ENCODE data around the gene CIDEA. TPM values are rescaled to one million over a fixed set of nuclear protein-coding genes. Genes with fewer than 3 reads are reported as not detected.
A peak's percentile ranks its signal among the peaks of the same experiment; 100 is the strongest.

Gene CIDEA
- total RNA-seq, 1 donor from 2014 or later: 0.52 TPM

DNA sequence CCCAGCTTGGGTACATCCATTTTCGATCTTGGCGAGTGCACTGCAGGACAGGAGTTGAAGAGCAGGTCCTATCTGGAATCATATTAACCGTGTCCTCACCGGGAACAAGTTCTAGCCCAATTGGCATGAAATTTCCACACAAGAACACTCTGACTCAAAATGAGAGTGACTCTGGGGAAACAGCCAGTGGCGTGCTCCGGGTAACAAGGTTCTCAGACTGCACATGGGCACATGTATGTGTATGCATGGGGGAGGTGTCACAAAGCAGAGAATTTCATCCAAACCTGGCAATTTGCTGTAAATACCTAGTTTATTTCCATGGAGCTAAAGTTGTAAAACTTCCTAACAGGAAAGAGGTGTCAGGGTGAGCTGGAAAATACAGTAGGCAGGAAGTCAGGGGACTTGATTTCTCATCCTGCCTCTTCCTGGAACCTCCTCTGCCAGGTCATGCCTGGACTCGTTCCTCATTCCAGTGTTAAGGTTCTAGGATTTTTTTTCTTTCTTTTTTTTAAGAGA is 55.6 kb downstream of the CIDEA start:
- ATAC-seq (no peak), DNase-seq (no peak)
- intact Hi-C loops (cut with micrococcal nuclease): no loop called here

DNA sequence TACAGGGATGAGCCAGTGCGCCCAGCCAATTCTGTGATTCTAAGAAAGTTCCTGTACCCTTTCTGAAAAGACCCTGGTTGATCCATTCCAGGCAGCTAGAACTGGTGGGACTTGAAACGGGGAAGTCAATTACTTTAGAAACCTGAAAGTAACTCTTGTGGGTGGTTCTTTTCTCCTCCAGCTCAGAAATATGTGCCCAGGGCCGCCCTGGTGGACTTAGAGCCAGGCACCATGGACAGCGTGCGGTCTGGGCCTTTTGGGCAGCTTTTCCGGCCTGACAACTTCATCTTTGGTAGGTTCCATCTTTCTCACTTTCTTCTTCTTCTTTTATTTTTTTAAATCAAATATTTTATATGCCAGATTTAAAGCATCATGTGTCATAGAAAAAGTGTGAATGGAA is 56.6 kb downstream of the CIDEA start:
- ATAC-seq: no peak
- DNase-seq: no peak
- intact Hi-C loops (cut with micrococcal nuclease): no loop called here

DNA sequence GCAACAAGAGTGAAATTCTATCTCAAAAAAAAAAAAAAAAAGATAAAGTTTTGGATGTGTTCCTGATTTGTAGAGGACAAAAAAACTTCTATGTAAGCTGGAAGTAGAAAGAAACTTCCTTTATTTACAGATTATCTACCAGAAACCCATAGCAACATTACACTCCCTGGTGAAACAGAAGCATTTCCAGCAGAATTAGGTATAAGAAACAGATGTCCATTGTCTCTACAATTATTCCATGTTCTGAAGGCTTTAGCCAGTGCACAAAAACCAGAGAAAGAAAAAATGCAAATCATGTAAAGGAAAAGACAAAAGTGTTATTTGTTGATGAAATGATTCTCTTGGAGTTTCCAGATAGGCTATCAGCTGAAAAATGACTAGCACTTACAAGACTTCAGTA is 58.8 kb downstream of the CIDEA start:
- intact Hi-C loops (cut with micrococcal nuclease): no loop called here
- no peak for DNase-seq
- no peak for ATAC-seq

DNA sequence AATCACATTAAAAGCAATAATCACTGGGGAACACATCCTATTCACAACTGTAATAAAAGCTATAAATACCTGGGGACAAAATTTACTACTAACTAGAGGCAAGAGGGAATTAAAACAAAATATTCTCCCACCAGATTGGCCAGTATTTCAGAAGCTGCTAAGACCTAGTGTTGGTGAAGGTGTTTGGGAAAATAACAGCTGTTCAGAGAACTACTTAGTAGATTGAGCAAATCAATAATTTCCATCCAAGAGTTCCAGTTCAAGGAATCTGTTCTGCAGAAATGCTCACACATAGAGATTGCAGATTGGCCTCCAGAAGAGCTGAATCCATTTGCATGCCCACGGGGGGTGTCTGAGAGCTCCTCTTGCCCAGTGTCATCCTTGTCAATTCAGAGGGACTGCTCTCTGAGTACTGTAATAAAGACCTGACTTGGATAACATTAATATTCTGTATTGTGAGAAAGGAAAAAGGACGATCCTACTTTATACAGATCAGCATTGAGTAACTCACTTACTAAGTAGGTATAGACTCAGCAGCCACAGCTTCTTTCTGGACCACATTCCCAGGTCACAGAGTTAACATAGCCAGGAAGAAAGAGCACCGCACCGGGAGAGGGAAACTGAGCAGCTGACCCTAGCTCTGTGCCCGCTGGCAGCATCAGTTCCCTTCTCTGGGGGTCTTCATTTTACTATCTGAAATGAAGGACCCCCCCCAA is 59.5 kb downstream of the CIDEA start:
- intact Hi-C loops (cut with micrococcal nuclease): no loop called here
- DNase-seq (no peak), ATAC-seq (no peak)

DNA sequence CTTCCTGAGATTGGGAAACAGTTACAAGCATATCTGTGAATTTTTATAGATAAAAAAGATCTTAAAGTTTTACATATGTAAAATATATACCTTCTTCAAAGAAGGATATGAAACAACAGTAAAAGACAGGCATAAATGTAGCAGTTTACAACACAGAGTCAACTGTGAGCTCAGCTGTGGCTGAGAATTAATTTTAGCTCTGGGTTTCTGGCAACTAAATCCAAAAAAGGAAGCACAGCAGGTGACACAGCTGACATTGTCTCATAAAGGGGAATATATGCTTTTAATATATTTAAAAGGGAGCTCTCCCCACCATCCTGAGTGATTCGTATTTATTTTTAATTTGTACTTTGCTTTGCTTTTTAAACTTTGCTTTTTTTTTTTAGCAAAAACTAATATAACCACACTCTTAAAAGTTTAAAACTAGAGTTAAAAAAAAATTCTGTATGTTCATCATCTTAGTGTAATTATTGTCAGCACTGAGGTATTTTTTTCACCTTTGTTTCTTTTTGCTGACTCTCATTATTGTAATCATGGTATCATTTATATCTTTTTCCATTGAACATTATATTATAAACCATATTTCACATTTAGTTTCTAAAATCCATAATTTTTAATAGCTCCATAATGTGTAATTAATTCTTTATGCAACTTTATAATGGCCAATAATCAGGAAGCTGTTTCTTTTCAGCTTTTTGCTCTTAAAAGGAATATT is 60.6 kb downstream of the CIDEA start:
- DNase-seq (no peak), ATAC-seq (no peak)
- intact Hi-C loops (cut with micrococcal nuclease): no loop called here

DNA sequence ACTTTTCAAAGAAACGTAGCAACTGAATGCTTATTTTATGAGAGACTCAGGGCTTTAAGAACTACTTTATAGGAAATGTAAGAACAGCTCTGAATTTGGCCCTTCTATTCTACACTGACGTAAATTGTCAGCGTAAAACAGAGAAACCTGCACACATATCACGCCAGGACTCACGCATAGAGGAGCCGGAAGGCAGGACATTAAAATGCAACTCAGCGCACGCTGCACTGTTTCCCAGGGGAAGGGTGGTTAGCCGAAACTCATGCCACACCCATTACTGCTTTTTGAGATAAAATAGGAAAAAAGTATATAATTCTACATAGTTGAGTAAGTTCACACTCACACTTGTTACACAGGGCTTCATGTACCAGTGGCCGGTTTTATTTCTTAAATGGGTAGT is 61.3 kb downstream of the CIDEA start:
- no peak for DNase-seq
- ATAC-seq: peak; percentile 9
- intact Hi-C loops (cut with micrococcal nuclease): no loop called here

DNA sequence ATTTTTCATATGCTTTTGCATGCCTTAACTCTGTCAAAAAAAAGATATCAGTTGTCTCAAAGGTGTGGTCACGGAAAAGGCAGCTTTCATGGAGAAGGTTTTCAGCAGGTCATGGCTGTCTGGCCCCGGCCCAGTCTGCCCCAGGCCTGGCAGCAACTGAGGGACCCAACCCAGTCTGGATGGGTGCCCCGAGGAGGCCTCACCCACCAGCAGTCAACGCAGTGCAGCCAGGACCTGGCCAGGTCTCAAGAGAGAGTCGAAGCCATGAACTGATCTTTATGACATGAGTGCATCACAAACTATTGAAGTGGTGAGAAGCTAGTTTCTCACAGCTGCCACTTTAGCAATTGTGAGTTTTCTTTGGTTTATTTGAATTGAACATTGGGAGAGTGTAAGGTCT is 61.8 kb downstream of the CIDEA start:
- ATAC-seq (peak; percentile 70), DNase-seq (peak; percentile 82)
- intact Hi-C loops (cut with micrococcal nuclease): no loop called here

DNA sequence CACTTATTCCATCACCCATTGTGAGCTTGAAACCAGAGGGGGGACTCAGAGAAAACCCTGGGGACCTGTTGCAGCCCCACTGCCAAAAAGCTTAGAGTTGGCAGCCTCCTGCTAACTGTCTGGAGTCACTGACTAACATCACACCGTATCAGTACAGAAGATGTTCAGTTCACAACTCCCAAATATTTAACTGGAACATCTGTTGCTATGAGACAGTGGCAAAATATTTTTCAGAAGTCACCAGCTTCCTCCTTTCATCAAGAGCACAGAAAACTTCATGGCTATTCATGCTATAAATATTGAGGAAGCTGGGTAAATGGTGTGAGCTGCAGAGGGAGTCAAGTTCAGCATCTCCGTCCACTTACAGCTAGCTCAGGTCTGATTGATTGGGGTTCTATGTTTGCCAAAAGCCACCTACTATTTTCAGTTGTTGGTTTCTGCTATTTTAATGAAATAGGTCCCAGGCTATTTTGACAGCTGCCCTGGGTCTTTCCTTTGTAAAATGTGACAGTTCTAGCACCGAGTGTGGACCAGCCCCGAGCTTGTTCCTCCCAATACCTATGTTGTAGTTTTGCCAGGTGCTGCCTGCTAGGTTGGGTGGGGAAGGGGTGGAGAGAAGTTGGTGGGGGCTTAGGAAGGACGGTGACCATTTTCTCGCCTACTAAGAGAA is 63.6 kb downstream of the CIDEA start:
- intact Hi-C loops (cut with micrococcal nuclease): no loop called here
- ATAC-seq (peak; percentile 75), DNase-seq (no peak)

DNA sequence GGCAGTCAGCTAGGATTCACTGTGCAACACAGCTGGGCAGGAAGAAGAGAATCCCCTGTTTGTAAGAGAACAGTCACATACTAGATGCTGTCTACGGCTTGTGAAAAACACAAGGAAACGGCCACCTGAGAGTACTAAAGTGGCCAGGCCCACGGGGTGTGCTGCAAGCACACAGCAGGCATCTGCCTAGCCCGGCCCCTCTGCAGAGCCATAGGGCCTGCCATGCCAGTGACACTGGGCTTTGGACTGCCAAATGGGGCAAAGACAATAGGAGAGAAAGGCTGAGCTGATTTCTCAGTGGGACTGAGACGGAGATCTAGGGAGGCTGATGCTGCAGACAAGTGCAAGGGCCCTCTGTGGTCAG is 64.2 kb downstream of the CIDEA start:
- peak; percentile 52 for DNase-seq
- intact Hi-C loops (cut with micrococcal nuclease): no loop called here
- ATAC-seq: peak; percentile 62

DNA sequence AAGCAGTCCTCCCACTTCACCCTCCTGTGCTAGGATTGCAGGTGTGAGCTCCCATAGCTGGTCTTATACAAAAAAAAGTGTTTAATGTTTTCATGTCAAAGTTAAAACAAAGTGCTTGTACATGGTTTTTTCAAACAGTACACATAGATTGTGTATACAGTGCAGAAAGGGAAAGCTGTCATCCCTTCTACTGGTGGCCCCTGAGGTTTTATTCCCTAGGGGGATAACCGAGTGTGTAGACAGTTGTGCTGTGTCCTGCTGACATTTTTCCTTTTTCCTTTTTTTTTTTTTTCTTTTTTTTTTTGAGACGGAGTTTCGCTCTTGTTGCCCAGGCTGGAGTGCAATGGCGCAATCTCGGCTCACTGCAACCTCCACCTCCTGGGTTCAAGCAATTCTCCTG is 64.7 kb downstream of the CIDEA start:
- intact Hi-C loops (cut with micrococcal nuclease): no loop called here
- DNase-seq (no peak), ATAC-seq (no peak)

DNA sequence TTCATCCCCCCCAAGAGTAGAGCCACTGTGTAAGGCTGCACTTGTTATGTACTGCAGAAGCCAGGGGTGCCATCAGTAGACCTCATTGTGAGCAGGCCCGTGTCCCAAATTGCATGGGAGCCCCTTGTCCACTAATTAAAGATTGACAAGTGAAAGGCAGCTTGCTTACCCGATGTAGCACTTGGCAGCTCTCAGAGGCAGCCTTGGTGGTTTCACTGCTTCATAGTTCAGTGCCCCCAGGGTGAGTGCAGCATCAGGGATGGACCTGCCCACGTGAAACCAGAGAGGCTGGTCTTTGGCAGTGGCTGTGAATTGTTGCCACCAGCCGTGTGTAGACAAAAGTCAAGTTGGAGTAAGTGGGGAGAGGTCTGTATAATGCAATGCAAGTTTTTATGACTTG is 67.2 kb downstream of the CIDEA start:
- DNase-seq (no peak), ATAC-seq (no peak)
- intact Hi-C loops (cut with micrococcal nuclease): loop anchor here (5.0 kb wide), 1 partner anchor 41 kb away; no protein-coding TSS in a partner anchor

DNA sequence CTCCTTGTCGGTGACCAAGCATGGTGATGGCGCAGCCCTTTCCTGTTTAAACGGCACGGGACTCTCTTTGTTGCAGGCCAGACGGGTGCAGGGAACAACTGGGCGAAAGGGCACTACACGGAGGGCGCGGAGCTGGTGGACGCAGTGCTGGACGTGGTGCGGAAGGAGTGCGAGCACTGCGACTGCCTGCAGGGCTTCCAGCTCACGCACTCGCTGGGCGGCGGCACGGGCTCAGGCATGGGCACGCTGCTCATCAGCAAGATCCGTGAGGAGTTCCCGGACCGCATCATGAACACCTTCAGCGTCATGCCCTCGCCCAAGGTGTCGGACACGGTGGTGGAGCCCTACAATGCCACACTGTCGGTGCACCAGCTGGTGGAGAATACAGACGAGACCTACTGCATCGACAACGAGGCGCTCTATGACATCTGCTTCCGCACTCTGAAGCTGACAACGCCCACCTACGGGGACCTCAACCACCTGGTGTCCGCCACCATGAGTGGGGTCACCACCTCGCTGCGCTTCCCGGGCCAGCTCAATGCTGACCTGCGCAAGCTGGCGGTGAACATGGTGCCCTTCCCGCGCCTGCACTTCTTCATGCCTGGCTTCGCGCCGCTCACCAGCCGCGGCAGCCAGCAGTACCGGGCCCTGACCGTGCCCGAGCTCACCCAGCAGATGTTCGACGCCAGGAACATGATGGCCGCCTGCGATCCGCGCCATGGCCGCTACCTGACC is 71.0 kb downstream of the CIDEA start:
- intact Hi-C loops (cut with micrococcal nuclease): loop anchor here (5.0 kb wide), 1 partner anchor 37 kb away; no protein-coding TSS in a partner anchor
- ATAC-seq: no peak
- DNase-seq: no peak

DNA sequence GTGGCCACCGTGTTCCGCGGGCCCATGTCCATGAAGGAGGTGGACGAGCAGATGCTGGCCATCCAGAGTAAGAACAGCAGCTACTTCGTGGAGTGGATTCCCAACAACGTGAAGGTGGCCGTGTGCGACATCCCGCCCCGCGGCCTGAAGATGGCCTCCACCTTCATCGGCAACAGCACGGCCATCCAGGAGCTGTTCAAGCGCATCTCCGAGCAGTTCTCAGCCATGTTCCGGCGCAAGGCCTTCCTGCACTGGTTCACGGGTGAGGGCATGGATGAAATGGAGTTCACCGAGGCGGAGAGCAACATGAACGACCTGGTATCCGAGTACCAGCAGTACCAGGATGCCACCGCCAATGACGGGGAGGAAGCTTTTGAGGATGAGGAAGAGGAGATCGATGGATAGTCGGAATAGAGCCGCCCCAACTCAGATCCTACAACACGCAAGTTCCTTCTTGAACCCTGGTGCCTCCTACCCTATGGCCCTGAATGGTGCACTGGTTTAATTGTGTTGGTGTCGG is 71.6 kb downstream of the CIDEA start:
- intact Hi-C loops (cut with micrococcal nuclease): no loop called here
- no peak for DNase-seq

DNA sequence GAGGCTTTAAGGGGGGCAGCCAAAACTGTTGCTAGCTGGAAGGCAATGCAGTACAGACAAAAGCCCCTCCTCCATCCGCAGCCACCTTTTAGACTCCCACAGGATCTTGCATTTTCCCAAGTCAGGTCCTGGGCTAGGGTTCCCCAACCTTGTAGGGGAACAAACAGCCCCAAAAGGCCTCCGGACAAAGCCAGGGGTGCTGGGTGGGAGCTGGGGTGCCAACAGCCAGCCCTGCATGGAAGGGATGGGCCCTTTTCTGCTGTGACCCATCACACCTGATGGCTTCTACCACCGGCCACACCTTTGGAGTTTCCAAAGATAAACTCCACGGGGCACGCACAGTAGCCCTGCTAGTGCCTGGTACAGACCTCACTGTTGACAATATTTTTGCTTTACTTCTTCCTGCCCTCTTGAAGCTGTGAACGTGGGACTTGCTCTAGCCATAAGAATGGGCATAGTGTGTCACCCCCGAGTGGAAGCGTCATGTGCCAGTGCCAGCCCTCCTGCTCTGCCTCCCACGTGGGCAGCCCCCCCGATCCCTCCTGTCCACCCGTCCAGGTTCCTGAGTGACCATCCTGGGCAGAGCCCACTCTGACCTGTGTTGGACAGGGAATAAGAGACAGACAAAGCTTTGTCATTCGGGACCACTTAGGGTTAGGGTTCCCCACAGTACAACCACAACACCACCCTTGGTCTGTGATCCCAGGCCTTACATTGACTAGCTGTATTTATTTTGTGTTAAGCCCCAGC is 72.7 kb downstream of the CIDEA start:
- ATAC-seq: peak; percentile 11
- DNase-seq: no peak
- intact Hi-C loops (cut with micrococcal nuclease): no loop called here

More for the DNA sequence above, 71.6 kb downstream of the CIDEA start:
- ATAC-seq: no peak

Other genes with a start within 250 kb of the CIDEA start
- not detected for gene ANKRD62, start 160.5 kb upstream of the CIDEA start, total RNA-seq
- 82.0 TPM for gene TUBB6, start 53.9 kb downstream of the CIDEA start, total RNA-seq
- gene AFG3L2, start 122.9 kb downstream of the CIDEA start, total RNA-seq: 143 TPM
- gene PRELID3A, start 153.6 kb downstream of the CIDEA start, total RNA-seq: 1.9 TPM